ENCODE measurements around the gene LSM14B.

GRCh38 chr20:62118113-62119043 lies 3.9 kb upstream of the LSM14B start:
- TF ChIP-seq EZH2 (IDR thresholded peaks at IDR 0.05; ENCODE audit: borderline replicate concordance, low read depth, low read length, severe bottlenecking) (no peak), CTCF (IDR thresholded peaks at IDR 0.05; ENCODE audit: borderline replicate concordance, extremely low read depth, low read length, poor library complexity, severe bottlenecking) (no peak)
